ENCODE data around the gene CCL2. TPM values are rescaled to one million over a fixed set of nuclear protein-coding genes. Genes with fewer than 3 reads are reported as not detected.

CCL2 gene
- total and polyA plus RNA-seq, 2 of the 8 experiments (the other 6 are each of a cell fraction or from before 2014, with no cell fraction given), result 3.0 to 3.7 TPM

DNA sequence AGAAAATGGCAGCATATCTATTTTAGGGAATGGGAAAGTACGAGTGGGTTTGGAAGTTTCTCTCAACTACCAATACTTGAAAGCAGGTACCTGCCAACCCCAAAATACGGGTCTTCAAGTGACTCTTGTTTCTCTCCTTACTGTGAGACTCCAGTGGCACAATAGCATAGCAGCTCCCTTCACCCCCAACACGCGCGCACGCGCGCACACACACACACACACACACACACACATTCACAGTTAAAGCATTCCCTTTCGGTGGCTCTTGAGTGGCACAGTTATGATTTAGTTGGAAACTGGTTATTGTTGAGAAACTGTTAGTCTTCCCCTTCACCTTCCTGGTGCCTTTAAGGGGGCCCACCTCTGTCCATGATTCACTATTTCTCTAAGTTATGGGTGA lies 30.0 kb upstream of the CCL2 start:
- WGBS, 2 experiments (ENCODE audit: extremely low coverage in 1 of 2, insufficient coverage in 1 of 2, insufficient read length in 1 of 2, insufficient replicate concordance in 2 of 2, low coverage in 1 of 2, low lambda C conversion rate in 2 of 2, missing lambda C conversion rate in 1 of 2), result 77% methylated on average over 9 of the region's 9 CpGs; no CpG with 5 or more reads in 1 of the 2 experiments
- TF ChIP-seq BRCA1 (IDR thresholded peaks at IDR 0.05; ENCODE audit: low read depth, low read length) (no peak), EGR1 (IDR thresholded peaks at IDR 0.05; ENCODE audit: borderline replicate concordance, low read depth, low read length) (no peak), SIX5 (IDR thresholded peaks at IDR 0.05; ENCODE audit: low read depth, low read length) (no peak), CHD1 (IDR thresholded peaks at IDR 0.05; ENCODE audit: low read depth, low read length) (no peak), SUZ12 (IDR thresholded peaks at IDR 0.05; ENCODE audit: low read length) (no peak), BCL11A (IDR thresholded peaks at IDR 0.05; ENCODE audit: low read depth in 2 of 2, low read length in 2 of 2) (no peak), RBBP5 (IDR thresholded peaks at IDR 0.05; ENCODE audit: borderline replicate concordance, low read depth, low read length) (no peak), POLR2A (IDR thresholded peaks at IDR 0.05; ENCODE audit: control extremely low read depth in 1 of 2, low read depth in 2 of 2, low read length in 2 of 2) (no peak), SRF (IDR thresholded peaks at IDR 0.05; ENCODE audit: low read depth, low read length) (no peak), RAD21 (IDR thresholded peaks at IDR 0.05 in 1 of 2, conservative IDR thresholded peaks at IDR 0.05 in 1 of 2; ENCODE audit: low read depth in 2 of 2, low read length in 2 of 2) (no peak), CTBP2 (IDR thresholded peaks at IDR 0.05; ENCODE audit: borderline replicate concordance, insufficient read depth, insufficient read length, low read length) (no peak), SIRT6 (IDR thresholded peaks at IDR 0.05; ENCODE audit: low read length) (no peak), GTF2F1 (IDR thresholded peaks at IDR 0.05; ENCODE audit: borderline replicate concordance, low read depth, low read length) (no peak), HDAC2 (IDR thresholded peaks at IDR 0.05; ENCODE audit: borderline replicate concordance in 1 of 2, low read depth in 2 of 2, low read length in 2 of 2) (no peak)

More for the DNA sequence above, 30.0 kb upstream of the CCL2 start:
- no peaks in the 10 kb centered on the region for H3K23me2 ChIP-seq (ENCODE audit: low read depth, low read length)
- no peaks in the 10 kb centered on the region for H3K79me1 ChIP-seq (ENCODE audit: low read depth, low read length)
- POLR2A ChIA-PET (ENCODE audit: partially characterized antibody), result no interaction called here
- no peak overlapping the region for H3K23ac ChIP-seq (ENCODE audit: insufficient read length)
- H2BK20ac ChIP-seq (ENCODE audit: low read length), result no peak overlapping the region
- FAIRE-seq (no peak), DNase-seq (ENCODE audit: low read depth in 1 of 2, low spot score in 2 of 2) (no peak)
- no peak overlapping the region for H2AFZ ChIP-seq (ENCODE audit: low read length)
- no peak overlapping the region for H3K27ac ChIP-seq (ENCODE audit: low read depth, low read length)
- H2AK5ac ChIP-seq (ENCODE audit: low read depth, low read length), result no peak overlapping the region
- H3K56ac ChIP-seq (replicated peaks; ENCODE audit: insufficient read length, low read depth, low read length), result no peak overlapping the region
- H3K4me3 ChIP-seq (ENCODE audit: extremely low read depth in 1 of 4, insufficient read depth in 2 of 4, low read depth in 3 of 4, low read length in 4 of 4), result no peak overlapping the region
- no peak overlapping the region for H3K18ac ChIP-seq (ENCODE audit: extremely low read depth, low read length)
- no peak overlapping the region for H2BK120ac ChIP-seq (replicated peaks; ENCODE audit: low read depth, low read length)
- peaks cover under 1 to 3% of the 10 kb centered on the region in 2 experiments; a peak in 2 of 4 replicates for H3K9me3 ChIP-seq (ENCODE audit: insufficient read depth in 2 of 2, low read depth in 1 of 2, low read length in 1 of 2)
- no peak overlapping the region for H4K91ac ChIP-seq (replicated peaks; ENCODE audit: insufficient read length, low read length)
- H3K4ac ChIP-seq (replicated peaks; ENCODE audit: insufficient read length, low read depth, low read length), result no peak overlapping the region
- no peak overlapping the region for H4K8ac ChIP-seq (ENCODE audit: extremely low read depth, insufficient read depth, low read length)
- H4K5ac ChIP-seq (ENCODE audit: insufficient read length, low read depth, low read length), result no peak overlapping the region
- H3K4me1 ChIP-seq (replicated peaks in 1 of 4; ENCODE audit: control insufficient read depth in 3 of 4, insufficient read depth in 4 of 4, low read length in 3 of 4), result 0 out of 7 replicates have a peak, but pooled peaks cover 0 to 4% (median 0%) of the 10 kb centered on the region in 4 experiments
- H2BK5ac ChIP-seq (ENCODE audit: low read depth, low read length), result no peak overlapping the region
- CTCF ChIA-PET (ENCODE audit: partially characterized antibody), result interaction anchor here (1.3 to 2.9 kb wide), 3 partner anchors 10 to 136 kb away, joined by 3 to 13 read pairs (median 6); no protein-coding TSS in a partner anchor
- no peak overlapping the region for H3K9ac ChIP-seq (replicated peaks in 1 of 4; ENCODE audit: extremely low read depth in 1 of 4, low read depth in 3 of 4, low read length in 3 of 4)
- H2BK15ac ChIP-seq (ENCODE audit: low read length), result no peak overlapping the region
- no peak overlapping the region for H2BK12ac ChIP-seq (ENCODE audit: low read depth, low read length)
- no peaks in the 10 kb centered on the region for H3K27me3 ChIP-seq (replicated peaks in 1 of 4; ENCODE audit: control insufficient read depth in 3 of 4, extremely low read depth in 1 of 4, insufficient read depth in 3 of 4, low read length in 3 of 4)
- no peak overlapping the region for H3K4me2 ChIP-seq (ENCODE audit: insufficient read depth in 1 of 2, low read depth in 2 of 2, low read length in 2 of 2)
- H3K79me2 ChIP-seq (ENCODE audit: control insufficient read depth in 1 of 2, insufficient read depth in 2 of 2, low read length in 2 of 2), result no peaks in the 10 kb centered on the region
- no peaks in the 10 kb centered on the region for H3K36me3 ChIP-seq (ENCODE audit: control insufficient read depth in 2 of 4, insufficient read depth in 4 of 4, low read length in 3 of 4)
- H4K20me1 ChIP-seq (replicated peaks in 1 of 2; ENCODE audit: control insufficient read depth in 1 of 2, insufficient read depth in 2 of 2, low read length in 2 of 2), result no peaks in the 10 kb centered on the region
- no peak overlapping the region for H3K14ac ChIP-seq (ENCODE audit: insufficient read length)
